Measurements from ENCODE around the gene CCR9. TPM values are rescaled to one million over a fixed set of nuclear protein-coding genes. Genes with fewer than 3 reads are reported as not detected.

Gene CCR9
- total RNA-seq, 3 donors from 2014 or later, result not detected

DNA sequence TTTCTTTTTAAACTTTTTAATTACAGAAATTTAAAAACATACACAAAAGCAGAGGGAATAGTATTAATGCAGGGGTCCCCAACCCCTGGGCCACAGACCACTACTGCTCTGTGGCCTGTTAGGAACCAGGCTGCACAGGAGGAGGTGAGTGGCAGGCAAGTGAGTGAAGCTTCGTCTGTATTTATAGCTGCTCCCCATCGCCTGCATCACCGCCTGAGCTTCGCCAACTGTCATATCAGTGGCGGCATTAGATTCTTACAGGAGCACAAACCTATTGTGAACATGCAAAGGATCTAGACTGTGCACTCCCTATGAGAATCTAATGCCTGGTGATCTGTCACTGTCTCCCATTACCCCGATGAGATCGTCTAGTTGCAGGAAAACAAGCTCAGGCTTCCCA is 22.4 kb downstream of the CCR9 start:
- no peaks in the 10 kb centered on the region for H3K27me3 ChIP-seq
- no peak overlapping the region for H3K4me3 ChIP-seq
- no peaks in the 10 kb centered on the region for H3K9me3 ChIP-seq
- intact Hi-C loops (cut with DNase I; ENCODE audit: low total_unique reads), result no loop called here
- H3K36me3 ChIP-seq, result no peaks in the 10 kb centered on the region
- H3K4me1 ChIP-seq, result no peaks in the 10 kb centered on the region
- TF ChIP-seq POLR2AphosphoS5 (IDR thresholded peaks at IDR 0.05) (no peak), POLR2A (IDR thresholded peaks at IDR 0.05) (no peak), CTCF (IDR thresholded peaks at IDR 0.05) (no peak)
- H3K27ac ChIP-seq, result no peak overlapping the region
- no peak for DNase-seq (ENCODE audit: low spot score in 2 of 2)

DNA sequence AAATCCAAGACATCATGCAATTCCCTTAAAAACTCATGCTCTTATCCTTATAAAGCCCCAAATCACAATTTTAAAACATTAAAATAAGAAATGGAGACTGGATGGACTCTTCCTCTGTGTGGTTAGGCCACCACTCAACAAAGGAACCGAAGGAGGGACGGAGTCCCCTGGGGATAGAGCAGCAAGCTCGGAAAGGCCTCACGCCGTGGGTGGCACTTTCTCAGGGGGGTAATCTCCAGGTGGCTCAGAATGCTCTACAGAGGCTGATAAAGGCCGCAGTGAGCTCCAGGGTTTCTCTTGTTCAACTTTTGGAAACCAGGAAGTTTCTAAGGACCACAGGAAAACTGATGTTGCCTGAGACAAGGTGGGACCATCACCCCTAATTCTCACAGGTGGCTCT is 23.2 kb downstream of the CCR9 start:
- intact Hi-C loops (cut with DNase I; ENCODE audit: low total_unique reads), result no loop called here
- TF ChIP-seq POLR2AphosphoS5 (IDR thresholded peaks at IDR 0.05), result no peak
- no peak for TF ChIP-seq CTCF (IDR thresholded peaks at IDR 0.05)
- TF ChIP-seq POLR2A (IDR thresholded peaks at IDR 0.05), result no peak
- Histone ChIP-seq H3K9me3 (no peaks in the 10 kb centered on the region), H3K4me3 (no peak overlapping the region), H3K4me1 (no peaks in the 10 kb centered on the region), H3K36me3 (no peaks in the 10 kb centered on the region), H3K27ac (no peak overlapping the region), H3K27me3 (no peaks in the 10 kb centered on the region)
- DNase-seq (ENCODE audit: low spot score in 2 of 2), result no peak

DNA sequence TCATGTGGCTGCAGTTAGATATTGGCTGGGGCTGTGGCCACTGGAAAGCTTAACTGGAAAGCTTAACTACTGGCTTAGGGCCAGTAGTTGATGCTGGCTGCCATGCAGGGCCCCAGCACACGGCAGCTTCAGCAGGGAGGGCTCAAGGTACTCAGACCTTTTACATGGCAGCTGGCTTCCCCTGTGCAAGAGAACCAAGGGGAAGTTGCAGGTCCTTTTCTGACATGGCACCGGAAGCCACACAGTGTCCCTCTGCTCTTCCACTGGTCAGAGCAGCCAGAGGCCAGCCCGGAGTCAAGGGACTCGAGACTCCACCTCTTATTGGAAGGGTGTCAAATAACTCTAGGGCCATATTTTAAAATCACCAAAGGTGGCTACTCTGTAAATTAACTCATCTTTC is 24.5 kb downstream of the CCR9 start:
- Histone ChIP-seq H3K9me3 (no peaks in the 10 kb centered on the region), H3K27me3 (no peaks in the 10 kb centered on the region), H3K36me3 (no peaks in the 10 kb centered on the region), H3K27ac (no peak overlapping the region), H3K4me3 (no peak overlapping the region), H3K4me1 (no peaks in the 10 kb centered on the region)
- TF ChIP-seq POLR2A (IDR thresholded peaks at IDR 0.05) (no peak), CTCF (IDR thresholded peaks at IDR 0.05) (no peak), POLR2AphosphoS5 (IDR thresholded peaks at IDR 0.05) (no peak)
- DNase-seq (ENCODE audit: low spot score in 2 of 2), result no peak
- intact Hi-C loops (cut with DNase I; ENCODE audit: low total_unique reads), result no loop called here

GRCh38 chr3:45911511-45912226 is 25.3 kb downstream of the CCR9 start:
- TF ChIP-seq POLR2AphosphoS5 (IDR thresholded peaks at IDR 0.05) (no peak), POLR2A (IDR thresholded peaks at IDR 0.05) (no peak), CTCF (IDR thresholded peaks at IDR 0.05) (no peak)

GRCh38 chr3:45912435-45912834 is 26.1 kb downstream of the CCR9 start:
- no peak for DNase-seq (ENCODE audit: low spot score in 2 of 2)
- H3K4me3 ChIP-seq, result no peak overlapping the region
- H3K9me3 ChIP-seq, result no peaks in the 10 kb centered on the region
- H3K4me1 ChIP-seq, result no peaks in the 10 kb centered on the region
- H3K27ac ChIP-seq, result no peak overlapping the region
- no peaks in the 10 kb centered on the region for H3K36me3 ChIP-seq
- TF ChIP-seq POLR2AphosphoS5 (IDR thresholded peaks at IDR 0.05) (no peak), POLR2A (IDR thresholded peaks at IDR 0.05) (no peak), CTCF (IDR thresholded peaks at IDR 0.05) (no peak)
- H3K27me3 ChIP-seq, result no peaks in the 10 kb centered on the region
- intact Hi-C loops (cut with DNase I; ENCODE audit: low total_unique reads), result no loop called here

More at GRCh38 chr3:45911511-45912226, 25.3 kb downstream of the CCR9 start:
- Histone ChIP-seq H3K4me3 (no peak overlapping the region), H3K4me1 (no peaks in the 10 kb centered on the region), H3K9me3 (no peaks in the 10 kb centered on the region), H3K36me3 (no peaks in the 10 kb centered on the region), H3K27me3 (no peaks in the 10 kb centered on the region), H3K27ac (no peak overlapping the region)
- intact Hi-C loops (cut with DNase I; ENCODE audit: low total_unique reads), result no loop called here
- no peak for DNase-seq (ENCODE audit: low spot score in 2 of 2)

Measured in breast epithelium (tissue), 4 donors.